NCI-H2029 treated with DMSO at 0.1 percent for 48 hours (cell line): ENCODE data around the gene ATXN7L2.
"Not testable (repeated sequence)": the region's sequence is repeated elsewhere in the genome, so short reads cannot be mapped to it uniquely, and the experiment has no call there.

ENCODE experiments used
- DNase-seq: peaks from one replicate; lab custom pipeline; 2025; lab: John Stamatoyannopoulos, UW

Gene ATXN7L2

GRCh38 chr1:109483672-109484518 is at the start of gene ATXN7L2:
ATXN7L2 (plus strand) TSS chr1:109483905; CDS start chr1:109483954, 49 bp downstream.
- DNase-seq = peak; percentile 23

GRCh38 chr1:109434484-109434883 is 49.2 kb upstream of the ATXN7L2 start:
- no peak for DNase-seq

- DNase-seq = no peak
Measured at GRCh38 chr1:109438798-109439297, 44.9 kb upstream of the ATXN7L2 start.

- DNase-seq = no peak
Measured at GRCh38 chr1:109441069-109441468, 42.6 kb upstream of the ATXN7L2 start.

GRCh38 chr1:109443476-109443875 is 40.2 kb upstream of the ATXN7L2 start:
- no peak for DNase-seq

- DNase-seq = no peak
Measured at GRCh38 chr1:109444346-109444745, 39.4 kb upstream of the ATXN7L2 start.

GRCh38 chr1:109445949-109446695 is 37.6 kb upstream of the ATXN7L2 start:
- DNase-seq = not testable (repeated sequence)

- DNase-seq = no peak
Measured at GRCh38 chr1:109447524-109447923, 36.2 kb upstream of the ATXN7L2 start.

- DNase-seq = no peak
Measured at GRCh38 chr1:109454497-109455133, 29.1 kb upstream of the ATXN7L2 start.

- no peak for DNase-seq
Measured at GRCh38 chr1:109457819-109458218, 25.9 kb upstream of the ATXN7L2 start.

GRCh38 chr1:109466125-109466451 is 17.6 kb upstream of the ATXN7L2 start:
- DNase-seq = no peak

- DNase-seq = no peak
Measured at GRCh38 chr1:109466452-109467300, 17.0 kb upstream of the ATXN7L2 start, which contains the start of gene SYPL2. SYPL2 (plus strand) TSS chr1:109466546; CDS start chr1:109466844, 298 bp downstream.

- DNase-seq = no peak
Measured at GRCh38 chr1:109467301-109467777, 16.4 kb upstream of the ATXN7L2 start.

- no peak for DNase-seq
Measured at GRCh38 chr1:109468061-109468460, 15.6 kb upstream of the ATXN7L2 start.

GRCh38 chr1:109468903-109469302 is 14.8 kb upstream of the ATXN7L2 start:
- no peak for DNase-seq

- no peak for DNase-seq
Measured at GRCh38 chr1:109470245-109470644, 13.5 kb upstream of the ATXN7L2 start.

- no peak for DNase-seq
Measured at GRCh38 chr1:109472779-109473178, 10.9 kb upstream of the ATXN7L2 start.

- not testable (repeated sequence) for DNase-seq
Measured at GRCh38 chr1:109473284-109474057, 10.2 kb upstream of the ATXN7L2 start.

- DNase-seq = no peak
Measured at GRCh38 chr1:109474697-109475096, 9.0 kb upstream of the ATXN7L2 start.

GRCh38 chr1:109475261-109475660 is 8.4 kb upstream of the ATXN7L2 start:
- DNase-seq = no peak

- no peak for DNase-seq
Measured at GRCh38 chr1:109476825-109477224, 6.9 kb upstream of the ATXN7L2 start.
